Stimulated activated CD4-positive, alpha-beta T cell treated with anti-CD3 and anti-CD28 coated beads, Interleukin-15, amount 100 ng/mL, for 48 hours (primary cell): ENCODE results near the gene LMCD1.

ENCODE experiments used
- DNase-seq, 2 donors: peaks; one replicate each; pipeline ENCODE4 v3.0.0-alpha.2; 2020; ENCODE audit warnings: low read depth in 2 of 2

The LMCD1 gene

GRCh38 chr3:8536096-8537056 is 34.8 kb downstream of the LMCD1 start:
- no peak for DNase-seq

DNA sequence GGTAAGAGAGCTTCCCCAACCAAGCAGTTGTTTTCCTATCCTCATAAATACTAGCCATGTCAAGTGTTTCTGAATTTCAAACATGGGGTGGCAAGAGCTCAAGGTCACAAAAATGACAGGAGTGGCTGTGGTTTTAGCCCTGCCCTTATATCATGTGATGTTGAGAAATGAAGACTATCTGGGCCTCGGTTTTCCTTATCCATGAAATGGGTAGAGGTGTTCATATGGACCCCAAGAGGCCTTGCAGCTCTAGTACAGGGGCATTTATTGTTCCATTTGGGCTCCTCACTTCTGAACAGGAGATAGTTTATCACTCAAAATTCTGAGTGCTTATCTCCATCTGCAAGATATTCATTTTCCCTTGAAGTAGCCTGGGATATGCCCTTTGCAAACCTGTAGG is 35.8 kb downstream of the LMCD1 start:
- DNase-seq = no peak

DNA sequence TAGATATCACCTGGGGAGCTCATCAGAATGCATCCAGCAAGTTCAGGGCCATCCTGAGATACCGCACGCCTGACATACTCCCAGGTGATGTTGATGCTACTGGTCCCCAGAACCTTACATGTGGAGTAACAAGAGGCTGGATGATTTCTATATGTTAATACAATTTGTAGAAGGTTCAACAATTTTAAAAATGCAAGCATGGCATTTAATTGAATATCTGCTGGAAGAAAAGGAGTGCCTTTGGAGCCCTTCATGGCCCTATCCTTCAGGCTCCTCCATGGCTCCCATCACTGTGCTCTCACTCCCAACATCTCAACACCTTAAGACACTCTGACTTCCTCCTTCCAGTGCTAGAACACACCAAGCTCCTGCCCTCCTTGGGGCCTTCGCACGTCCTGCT is 36.6 kb downstream of the LMCD1 start:
- no peak for DNase-seq

- no peak for DNase-seq
Observed at GRCh38 chr3:8538913-8539312, 37.3 kb downstream of the LMCD1 start.

DNA sequence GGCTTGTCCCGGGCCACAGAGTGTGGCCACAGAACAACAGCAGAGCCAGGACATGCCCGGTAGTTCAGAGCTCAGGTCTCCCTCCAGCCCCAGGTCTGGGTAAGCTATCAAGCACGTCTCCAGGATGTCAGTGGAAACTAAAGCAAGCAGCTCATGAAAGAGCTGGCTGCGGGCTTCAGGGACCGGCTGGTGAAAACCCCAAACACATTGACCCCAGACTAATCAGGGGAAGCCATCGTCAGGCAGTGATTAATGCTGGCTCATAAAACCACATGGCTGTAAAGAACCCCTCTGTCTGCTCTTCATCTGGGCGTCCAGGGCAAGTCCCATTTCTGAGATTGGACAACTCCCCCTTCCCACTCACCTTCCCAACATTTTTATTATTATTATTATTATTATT is 37.8 kb downstream of the LMCD1 start:
- no peak for DNase-seq

DNA sequence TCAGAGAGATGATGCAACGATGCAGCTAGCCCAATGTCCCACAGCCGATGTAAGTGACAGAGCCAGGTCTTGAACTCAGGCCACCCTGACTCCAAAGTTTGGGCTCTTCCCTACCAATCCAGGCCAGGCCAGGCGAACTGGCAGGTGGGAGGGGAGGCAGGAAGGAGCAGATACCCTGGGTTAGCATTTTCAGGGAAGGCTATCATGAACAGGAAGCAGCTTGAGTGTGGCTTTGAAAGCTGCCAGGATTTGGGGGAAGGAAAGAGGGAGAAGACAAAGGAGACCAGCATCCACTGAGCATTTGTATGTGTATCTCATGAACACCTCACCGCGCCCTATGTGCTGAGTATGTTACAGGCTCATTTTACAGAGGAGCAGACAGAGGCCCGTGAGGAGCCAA is 38.8 kb downstream of the LMCD1 start:
- no peak for DNase-seq

- no peak for DNase-seq
Observed at GRCh38 chr3:8541486-8541885, 39.9 kb downstream of the LMCD1 start.

DNA sequence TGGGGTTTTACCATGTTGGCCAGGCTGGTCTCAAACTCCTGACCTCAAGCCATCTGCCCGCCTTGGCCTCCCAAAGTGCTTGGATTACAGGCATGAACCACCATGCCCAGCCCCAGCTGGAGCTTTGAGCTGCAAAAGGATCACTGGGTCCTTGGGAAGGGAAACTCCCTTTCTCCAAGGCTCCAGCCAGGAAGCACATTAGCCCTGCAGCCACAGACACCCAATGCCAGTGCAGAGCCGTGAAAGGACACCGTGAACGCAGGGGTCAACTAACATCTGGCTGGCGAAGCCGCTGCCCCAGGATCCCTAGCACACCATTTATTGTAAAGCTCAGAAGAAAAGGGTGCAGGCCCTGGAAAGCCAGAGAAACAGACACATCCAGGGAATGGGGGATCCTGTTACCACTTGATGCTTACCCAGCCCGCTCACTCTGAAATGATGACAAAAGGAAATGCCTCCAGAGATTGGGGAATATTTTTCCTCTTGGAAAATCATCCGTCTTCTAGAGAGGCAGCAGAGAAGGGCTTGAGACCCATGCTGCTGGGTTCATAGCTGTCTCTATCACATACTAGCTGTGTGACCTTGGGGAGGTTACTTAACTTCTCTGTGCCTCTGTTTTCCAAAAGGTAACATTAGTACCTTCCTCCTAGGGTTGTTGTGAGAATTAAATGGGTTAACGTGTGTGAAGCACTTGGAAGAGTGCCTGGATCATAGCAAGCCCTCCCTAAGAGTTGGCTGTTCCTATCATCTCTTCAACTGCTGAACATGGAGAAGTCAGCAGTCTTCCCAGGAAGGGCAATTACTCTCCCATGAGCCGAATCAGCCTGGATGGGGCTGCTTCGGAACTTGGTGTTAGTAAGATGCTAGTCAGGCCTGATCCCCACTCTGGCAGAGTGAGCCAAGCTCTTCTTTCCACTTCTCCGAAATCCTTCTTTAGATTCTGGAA is 40.8 kb downstream of the LMCD1 start:
- DNase-seq = no peak

DNA sequence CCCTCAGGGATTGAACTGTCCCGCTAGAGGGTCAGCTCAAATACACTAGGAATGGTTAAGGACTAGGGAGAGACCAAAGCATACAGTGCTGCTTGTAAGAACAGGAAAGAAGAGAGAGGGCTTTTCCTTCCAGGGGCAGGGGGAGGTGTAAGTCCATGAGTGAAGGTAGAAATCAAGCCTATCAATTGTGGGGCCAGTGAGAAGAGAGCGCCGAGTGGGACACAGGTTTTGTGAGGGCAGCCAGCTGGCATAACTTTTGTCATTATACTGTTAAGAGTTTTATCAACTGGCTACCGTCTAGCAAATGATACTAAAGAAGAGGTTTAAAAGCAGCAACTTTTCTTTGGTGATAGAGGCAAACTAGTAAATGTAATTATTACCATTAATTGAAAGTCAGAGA is 45.0 kb downstream of the LMCD1 start:
- no peak for DNase-seq

DNA sequence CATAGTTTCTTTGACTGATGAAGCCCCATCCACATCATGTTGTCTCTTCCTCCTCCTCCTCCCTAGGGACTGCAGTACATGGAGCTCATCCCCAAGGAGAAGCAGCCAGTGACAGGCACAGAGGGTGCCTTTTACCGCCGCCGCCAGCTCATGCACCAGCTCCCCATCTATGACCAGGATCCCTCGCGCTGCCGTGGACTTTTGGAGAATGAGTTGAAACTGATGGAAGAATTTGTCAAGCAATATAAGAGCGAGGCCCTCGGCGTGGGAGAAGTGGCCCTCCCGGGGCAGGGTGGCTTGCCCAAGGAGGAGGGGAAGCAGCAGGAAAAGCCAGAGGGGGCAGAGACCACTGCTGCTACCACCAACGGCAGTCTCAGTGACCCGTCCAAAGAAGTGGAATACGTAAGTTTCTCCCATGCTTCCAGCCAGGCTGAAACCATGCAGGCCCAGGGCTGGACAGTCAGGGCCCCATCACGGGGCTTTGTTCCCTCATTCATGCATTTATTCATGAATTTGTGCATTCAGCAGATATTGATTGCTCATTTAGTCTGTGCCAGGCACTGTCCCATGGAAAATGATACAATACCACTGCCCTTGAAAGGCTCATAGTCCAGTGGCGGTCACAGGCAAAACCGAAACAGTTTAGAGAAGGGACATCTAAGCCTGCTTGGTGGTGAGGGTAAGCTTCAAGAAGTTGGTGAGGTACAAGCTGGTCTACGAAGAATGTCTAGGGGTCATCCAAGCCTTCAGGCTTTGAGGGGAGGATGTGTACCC is 47.1 kb downstream of the LMCD1 start:
- no peak for DNase-seq

DNA sequence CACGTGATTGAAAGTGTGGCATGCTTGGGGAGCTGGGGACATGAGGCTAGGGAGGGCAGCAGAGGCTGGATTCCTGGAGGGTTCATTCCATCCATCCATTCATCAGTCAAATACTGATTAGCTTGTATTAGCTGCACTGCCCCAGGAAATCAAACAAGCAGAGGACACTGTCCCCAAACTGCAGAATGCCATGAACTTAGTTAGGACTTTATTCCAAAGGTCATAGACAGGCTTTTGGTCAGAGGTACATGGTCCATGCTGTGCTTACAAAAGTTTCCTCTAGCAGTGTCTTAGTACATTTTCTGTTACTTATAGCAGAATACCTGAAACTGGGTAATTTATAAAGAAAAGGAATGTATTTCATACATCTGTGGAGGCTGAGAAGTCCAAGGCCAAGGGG is 47.7 kb downstream of the LMCD1 start:
- DNase-seq = no peak

- no peak for DNase-seq
Observed at GRCh38 chr3:8550611-8551010, 49.0 kb downstream of the LMCD1 start.

GRCh38 chr3:8552223-8552762 is 50.7 kb downstream of the LMCD1 start:
- DNase-seq = no peak

- no peak for DNase-seq
Observed at GRCh38 chr3:8553405-8553804, 51.8 kb downstream of the LMCD1 start.

GRCh38 chr3:8554696-8555095 is 53.1 kb downstream of the LMCD1 start:
- no peak for DNase-seq

GRCh38 chr3:8555113-8555661 is 53.6 kb downstream of the LMCD1 start:
- DNase-seq = no peak

GRCh38 chr3:8555725-8556472 is 54.3 kb downstream of the LMCD1 start:
- no peak for DNase-seq

- DNase-seq = no peak
Observed at GRCh38 chr3:8556473-8556869, 54.8 kb downstream of the LMCD1 start.

DNA sequence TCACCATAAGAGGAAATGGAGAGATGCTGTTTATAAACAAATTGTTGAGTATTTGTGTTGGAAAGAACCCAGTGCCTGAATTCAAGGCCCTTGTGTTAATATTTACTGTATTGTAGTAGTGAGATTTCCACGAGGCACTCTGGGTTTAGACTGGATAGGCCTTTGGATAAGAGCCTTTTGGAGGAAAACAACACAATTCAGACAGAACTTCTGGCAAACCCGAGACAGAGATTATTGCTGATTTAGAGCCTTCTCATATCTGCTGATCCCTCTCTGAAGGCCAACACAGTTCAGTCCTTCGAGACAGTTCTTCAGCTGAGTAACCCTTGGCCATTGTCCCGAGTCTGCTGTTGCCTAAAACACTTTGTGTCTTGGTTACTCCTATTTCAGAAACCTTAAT is 55.7 kb downstream of the LMCD1 start:
- no peak for DNase-seq

DNA sequence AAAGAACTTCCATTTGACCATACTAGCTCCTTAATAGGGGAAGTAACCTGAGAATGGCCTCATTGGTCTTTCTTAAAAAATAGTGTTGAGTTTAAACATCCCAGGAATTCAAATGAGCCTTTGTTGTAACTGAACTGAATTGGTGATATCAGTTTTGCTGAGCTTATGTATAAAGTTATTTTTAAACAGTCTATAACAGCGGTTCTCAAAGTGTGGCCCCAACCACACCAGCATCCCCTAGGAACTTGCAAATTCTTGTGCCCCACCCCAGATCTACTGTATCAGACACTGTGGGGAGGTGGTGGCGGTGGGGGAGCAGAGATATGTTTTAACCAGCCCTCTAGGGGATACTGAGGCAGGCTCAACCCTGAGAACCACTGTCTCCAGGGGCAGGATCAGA is 57.0 kb downstream of the LMCD1 start:
- DNase-seq = no peak

- DNase-seq = no peak
Observed at GRCh38 chr3:8559351-8559750, 57.7 kb downstream of the LMCD1 start.
